Mammary epithelial cell (primary cell): ENCODE results near the gene RELN.

ENCODE experiments used
- EZH2 ChIP-seq: IDR thresholded peaks from 2 replicates; pipeline ENCODE4 v1.6.1; 2012; ENCODE audit warnings: low read length, inconsistent platforms, borderline replicate concordance
- TF ChIP-seq, protein P1 (sequence below), 2 donors: IDR thresholded peaks in 1 of 2; conservative IDR thresholded peaks in 1 of 2; 2 replicates each; pipeline ENCODE4 v1.5.1; 2011 to 2012; ENCODE audit warnings: inconsistent platforms in 2 of 2, low read length in 2 of 2, mild to moderate bottlenecking in 2 of 2, control low read depth in 1 of 2, low read depth in 1 of 2; ENCODE audit not compliant: insufficient read depth in 1 of 2; ENCODE audit errors: extremely low read depth in 1 of 2

DNA sequence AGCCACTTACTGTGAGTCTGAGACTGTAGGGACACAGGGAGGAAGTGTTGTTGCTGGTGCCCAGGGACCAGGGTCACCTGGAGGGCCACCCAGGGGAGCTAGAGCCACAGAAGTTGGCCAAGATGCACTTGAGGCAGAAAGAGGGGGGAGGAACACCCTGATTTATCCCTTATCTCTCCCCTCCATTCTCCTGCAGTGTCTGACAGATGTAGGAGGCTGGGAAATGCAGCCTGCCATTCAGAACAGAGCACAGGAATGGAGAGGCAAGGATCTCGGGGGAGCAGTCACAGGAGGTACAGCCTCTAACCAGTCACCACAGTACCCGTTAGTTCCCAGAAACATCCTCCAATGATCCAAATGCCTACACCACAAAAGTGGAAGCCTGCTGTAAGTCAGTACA lies 425.0 kb downstream of the RELN start:
- TF ChIP-seq, protein P1, sequence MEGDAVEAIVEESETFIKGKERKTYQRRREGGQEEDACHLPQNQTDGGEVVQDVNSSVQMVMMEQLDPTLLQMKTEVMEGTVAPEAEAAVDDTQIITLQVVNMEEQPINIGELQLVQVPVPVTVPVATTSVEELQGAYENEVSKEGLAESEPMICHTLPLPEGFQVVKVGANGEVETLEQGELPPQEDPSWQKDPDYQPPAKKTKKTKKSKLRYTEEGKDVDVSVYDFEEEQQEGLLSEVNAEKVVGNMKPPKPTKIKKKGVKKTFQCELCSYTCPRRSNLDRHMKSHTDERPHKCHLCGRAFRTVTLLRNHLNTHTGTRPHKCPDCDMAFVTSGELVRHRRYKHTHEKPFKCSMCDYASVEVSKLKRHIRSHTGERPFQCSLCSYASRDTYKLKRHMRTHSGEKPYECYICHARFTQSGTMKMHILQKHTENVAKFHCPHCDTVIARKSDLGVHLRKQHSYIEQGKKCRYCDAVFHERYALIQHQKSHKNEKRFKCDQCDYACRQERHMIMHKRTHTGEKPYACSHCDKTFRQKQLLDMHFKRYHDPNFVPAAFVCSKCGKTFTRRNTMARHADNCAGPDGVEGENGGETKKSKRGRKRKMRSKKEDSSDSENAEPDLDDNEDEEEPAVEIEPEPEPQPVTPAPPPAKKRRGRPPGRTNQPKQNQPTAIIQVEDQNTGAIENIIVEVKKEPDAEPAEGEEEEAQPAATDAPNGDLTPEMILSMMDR (conservative IDR thresholded peaks at IDR 0.05 in 1 of 2, IDR thresholded peaks at IDR 0.05 in 1 of 2; ENCODE audit: extremely low read depth in 1 of 2, insufficient read depth in 1 of 2, low read depth in 1 of 2, low read length in 2 of 2) = no peak
- no peak for TF ChIP-seq EZH2
